Stimulated activated CD4-positive, alpha-beta T cell treated with anti-CD3 and anti-CD28 coated beads, Interleukin-1b, Interleukin-23, amount 100 ng/mL, for 4 hours (primary cell): ENCODE results near the gene LRG1.

Experiments used
- DNase-seq, 2 donors: peaks; one replicate each; pipeline ENCODE4 v3.0.0-alpha.2; 2020; ENCODE audit warnings: low read depth in 2 of 2

LRG1 gene, protein sequence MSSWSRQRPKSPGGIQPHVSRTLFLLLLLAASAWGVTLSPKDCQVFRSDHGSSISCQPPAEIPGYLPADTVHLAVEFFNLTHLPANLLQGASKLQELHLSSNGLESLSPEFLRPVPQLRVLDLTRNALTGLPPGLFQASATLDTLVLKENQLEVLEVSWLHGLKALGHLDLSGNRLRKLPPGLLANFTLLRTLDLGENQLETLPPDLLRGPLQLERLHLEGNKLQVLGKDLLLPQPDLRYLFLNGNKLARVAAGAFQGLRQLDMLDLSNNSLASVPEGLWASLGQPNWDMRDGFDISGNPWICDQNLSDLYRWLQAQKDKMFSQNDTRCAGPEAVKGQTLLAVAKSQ

GRCh38 chr19:4539693-4540581, at the start of gene LRG1:
Gene LRG1, minus strand, starts transcription at chr19:4540036. Its CDS starts 23 bp downstream, at chr19:4540013.
- DNase-seq = no peak

- no peak for DNase-seq
Observed at GRCh38 chr19:4588291-4588761, 48.5 kb upstream of the LRG1 start.

GRCh38 chr19:4587527-4587926, 47.7 kb upstream of the LRG1 start:
- no peak for DNase-seq

GRCh38 chr19:4586691-4587090, 46.9 kb upstream of the LRG1 start:
- DNase-seq = no peak

DNA sequence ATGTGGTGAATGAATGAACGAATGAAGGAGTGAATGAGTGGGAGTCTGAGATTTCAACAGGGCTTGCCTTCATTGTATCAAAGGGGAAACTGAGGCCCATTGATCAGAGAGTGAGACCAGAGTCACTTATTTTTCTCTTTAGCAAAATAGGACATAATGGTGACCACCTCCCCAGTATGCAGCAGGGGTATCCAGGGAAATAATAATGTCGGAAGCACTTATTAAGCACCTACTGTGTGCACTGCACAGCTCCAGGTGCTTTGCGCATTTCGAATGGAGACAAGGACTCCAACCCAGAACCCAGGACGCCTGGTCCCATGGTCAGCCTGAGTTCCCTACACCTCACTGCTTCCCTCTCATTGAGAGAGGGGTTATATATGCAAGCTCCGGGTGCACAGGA, 46.4 kb upstream of the LRG1 start:
- no peak for DNase-seq

- DNase-seq = no peak
Observed at GRCh38 chr19:4585556-4585955, 45.7 kb upstream of the LRG1 start.

DNA sequence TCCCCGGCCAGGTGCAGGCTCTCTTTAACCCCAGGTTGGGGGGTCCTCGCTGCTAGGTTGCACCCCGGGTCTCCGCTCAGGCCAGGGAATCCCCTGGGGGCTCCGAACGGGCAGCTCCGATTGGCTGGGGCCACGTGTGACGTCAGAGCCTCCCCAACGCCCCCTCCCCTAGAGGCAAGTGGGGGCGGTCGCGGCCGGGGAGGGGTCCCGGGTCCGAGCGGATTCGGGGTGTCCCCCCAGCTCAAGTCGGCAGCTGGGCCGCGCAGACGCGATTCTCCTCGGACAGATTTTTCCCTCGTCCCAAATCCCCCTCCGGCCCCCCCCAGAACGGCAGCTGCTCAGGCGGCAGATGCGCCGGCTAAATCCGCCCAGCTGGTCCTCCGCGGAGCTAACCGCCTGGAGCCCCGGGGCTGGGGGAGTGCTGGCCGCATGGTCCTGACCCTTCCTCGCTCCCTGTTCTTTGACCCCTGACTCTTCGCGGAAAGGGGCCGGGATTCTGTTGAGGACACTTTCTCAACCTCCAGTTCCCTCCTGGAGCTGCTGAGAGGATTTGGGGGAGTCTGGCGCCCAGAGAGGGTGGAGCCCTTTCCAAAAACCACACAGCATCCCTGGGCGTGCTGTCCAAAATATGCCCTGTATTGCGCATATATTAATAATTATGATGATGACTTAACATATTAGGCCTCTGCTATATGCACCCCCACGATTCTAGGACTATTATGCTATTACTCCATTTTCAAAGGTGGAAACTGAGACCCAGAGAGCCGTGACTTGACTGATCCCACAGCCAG, 45.0 kb upstream of the LRG1 start:
- DNase-seq = no peak

DNA sequence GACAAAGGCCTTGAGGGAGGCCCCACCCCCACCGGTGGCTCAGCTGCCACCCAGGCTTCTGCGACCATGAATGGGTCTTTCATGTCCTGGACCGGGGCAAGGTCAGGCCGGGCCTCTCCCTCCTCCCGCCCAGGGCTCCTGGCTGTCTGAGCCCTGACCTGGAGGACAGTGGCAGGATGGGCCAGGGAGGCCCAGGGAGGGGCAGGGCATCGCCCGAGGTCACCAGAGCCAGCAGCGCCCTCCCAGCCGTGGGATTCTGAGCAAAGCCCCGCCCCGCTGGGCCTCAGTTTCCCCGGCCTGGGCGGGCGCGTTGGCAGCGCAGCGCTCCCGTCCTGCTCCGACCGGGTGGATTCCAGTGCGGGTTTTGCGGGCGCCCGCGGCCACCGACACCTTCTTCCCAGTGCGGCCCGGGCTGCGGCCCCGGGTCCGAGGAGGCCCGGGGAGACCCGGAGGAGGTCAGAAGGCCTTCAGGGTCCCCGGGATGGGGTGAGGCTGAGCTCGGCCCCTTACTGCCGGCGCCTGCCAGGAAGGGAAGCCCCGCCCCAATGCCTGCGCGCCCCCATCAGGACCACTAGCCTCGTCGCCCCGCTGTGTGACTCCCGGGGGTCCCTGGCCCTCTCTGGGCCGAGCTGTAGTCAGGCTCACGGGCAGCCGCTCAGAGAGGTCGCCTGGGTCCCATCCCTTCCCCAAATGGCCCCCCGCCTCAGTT, 44.3 kb upstream of the LRG1 start:
- peak in 1 of 2 donors; percentile 34 for DNase-seq

GRCh38 chr19:4582980-4583842, 43.4 kb upstream of the LRG1 start:
- DNase-seq = no peak

GRCh38 chr19:4581666-4582553, 42.1 kb upstream of the LRG1 start:
- DNase-seq = no peak

DNA sequence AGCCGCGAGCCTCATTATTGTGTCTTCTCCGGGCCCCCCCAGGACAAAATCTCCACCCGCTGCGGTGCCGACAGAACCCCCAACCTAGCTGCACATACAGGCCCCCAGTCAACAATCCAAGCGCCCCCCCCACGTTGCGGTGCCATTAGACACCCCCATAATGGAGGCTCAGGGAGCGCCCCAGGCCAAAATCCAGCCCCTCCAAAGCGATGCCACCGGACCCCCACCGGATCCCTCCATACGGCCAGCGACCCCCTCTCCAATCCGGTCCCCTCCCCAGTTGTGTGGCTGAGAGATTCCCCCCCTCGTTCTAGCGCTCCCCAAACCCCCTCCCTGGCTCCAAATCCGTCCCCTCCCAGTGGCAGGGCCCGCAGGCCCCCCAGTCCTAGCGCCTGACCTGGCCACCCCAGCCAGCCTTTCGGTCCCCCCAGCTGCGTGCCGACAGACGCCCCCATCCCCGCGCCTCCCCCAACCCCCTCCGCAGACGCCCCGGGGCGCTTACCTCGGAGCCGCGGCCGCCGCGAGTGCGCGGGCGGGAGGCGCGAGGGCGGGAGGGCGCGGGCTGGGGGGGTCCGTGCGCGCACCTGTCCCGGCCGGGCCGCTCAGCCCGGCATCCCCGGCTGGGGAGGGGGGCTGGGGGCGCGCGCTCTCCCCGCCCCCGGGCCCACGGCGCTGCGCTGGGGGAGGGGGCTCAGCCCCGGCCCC, 41.3 kb upstream of the LRG1 start:
- no peak for DNase-seq

- DNase-seq = no peak
Observed at GRCh38 chr19:4580021-4580901, 40.4 kb upstream of the LRG1 start.

- DNase-seq = no peak
Observed at GRCh38 chr19:4579389-4579788, 39.6 kb upstream of the LRG1 start.

GRCh38 chr19:4578552-4579248, 38.9 kb upstream of the LRG1 start:
- DNase-seq = no peak

GRCh38 chr19:4577020-4577782, 37.4 kb upstream of the LRG1 start:
- DNase-seq = no peak
